Activated naive CD8-positive, alpha-beta T cell treated with anti-CD3 and anti-CD28 coated beads for 36 hours (primary cell): Measurements from ENCODE around the gene TACC2. TPM values are rescaled to one million over a fixed set of nuclear protein-coding genes. Genes with fewer than 3 reads are reported as not detected.

ENCODE experiments used
- DNase-seq: peaks from one replicate; pipeline ENCODE4 v3.0.0; 2021
- H3K27ac Mint-ChIP-seq: one replicate; pipeline ENCODE4 v1.8.0; 2022; ENCODE audit warnings: mild to moderate bottlenecking, moderate library complexity, mixed read lengths
- H3K27me3 Mint-ChIP-seq: one replicate; pipeline ENCODE4 v1.8.0; 2022; ENCODE audit warnings: mild to moderate bottlenecking, mixed read lengths
- H3K36me3 Mint-ChIP-seq: one replicate; pipeline ENCODE4 v1.8.0; 2021; ENCODE audit warnings: mild to moderate bottlenecking, mixed read lengths
- H3K4me1 Mint-ChIP-seq: one replicate; pipeline ENCODE4 v1.8.0; 2021; ENCODE audit warnings: mixed read lengths
- H3K4me3 Mint-ChIP-seq: one replicate; pipeline ENCODE4 v1.8.0; 2022; ENCODE audit warnings: mild to moderate bottlenecking, moderate library complexity, mixed read lengths
- H3K9me3 Mint-ChIP-seq: one replicate; pipeline ENCODE4 v1.8.0; 2022; ENCODE audit warnings: mixed read lengths
- total RNA-seq, 2 experiments: library from RNA; stranded (reverse); gene quantifications; one replicate each; pipeline ENCODE4 v1.2.3, GENCODE V29; 2021

Gene TACC2
- total RNA-seq, 2 experiments from 2014 or later = not detected

DNA sequence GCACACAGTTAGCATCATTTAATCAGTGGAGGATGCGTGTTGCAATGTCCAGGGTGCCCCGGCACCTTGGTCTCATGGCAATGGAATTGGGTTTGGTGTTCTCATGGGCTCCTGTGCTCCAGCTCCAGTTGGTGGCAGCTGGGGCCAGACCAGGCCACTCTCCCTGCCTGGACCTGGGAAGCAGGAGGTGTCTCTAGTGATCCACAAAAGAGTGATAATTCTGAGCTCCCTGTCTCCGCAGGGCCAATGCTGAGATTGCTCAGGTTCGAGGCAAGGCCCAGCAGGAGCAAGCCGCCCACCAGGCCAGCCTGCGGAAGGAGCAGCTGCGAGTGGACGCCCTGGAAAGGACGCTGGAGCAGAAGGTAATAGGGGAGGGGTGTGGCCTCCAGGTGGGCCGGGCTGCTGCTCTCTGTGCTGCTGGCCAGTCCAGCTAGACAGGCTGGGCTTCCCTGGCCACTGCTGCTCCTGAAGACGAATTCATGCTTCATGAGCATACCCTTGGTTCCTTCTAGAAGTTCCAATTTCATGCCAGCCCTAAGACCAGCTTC lies 260.4 kb downstream of the TACC2 start:
- no peak overlapping the region for H3K4me3 Mint-ChIP-seq
- no peaks in the 10 kb centered on the region for H3K36me3 Mint-ChIP-seq
- DNase-seq = no peak
- H3K27ac Mint-ChIP-seq = no peak overlapping the region
- peaks cover 6% of the 10 kb centered on the region for H3K27me3 Mint-ChIP-seq
- no peaks in the 10 kb centered on the region for H3K4me1 Mint-ChIP-seq
- no peaks in the 10 kb centered on the region for H3K9me3 Mint-ChIP-seq

DNA sequence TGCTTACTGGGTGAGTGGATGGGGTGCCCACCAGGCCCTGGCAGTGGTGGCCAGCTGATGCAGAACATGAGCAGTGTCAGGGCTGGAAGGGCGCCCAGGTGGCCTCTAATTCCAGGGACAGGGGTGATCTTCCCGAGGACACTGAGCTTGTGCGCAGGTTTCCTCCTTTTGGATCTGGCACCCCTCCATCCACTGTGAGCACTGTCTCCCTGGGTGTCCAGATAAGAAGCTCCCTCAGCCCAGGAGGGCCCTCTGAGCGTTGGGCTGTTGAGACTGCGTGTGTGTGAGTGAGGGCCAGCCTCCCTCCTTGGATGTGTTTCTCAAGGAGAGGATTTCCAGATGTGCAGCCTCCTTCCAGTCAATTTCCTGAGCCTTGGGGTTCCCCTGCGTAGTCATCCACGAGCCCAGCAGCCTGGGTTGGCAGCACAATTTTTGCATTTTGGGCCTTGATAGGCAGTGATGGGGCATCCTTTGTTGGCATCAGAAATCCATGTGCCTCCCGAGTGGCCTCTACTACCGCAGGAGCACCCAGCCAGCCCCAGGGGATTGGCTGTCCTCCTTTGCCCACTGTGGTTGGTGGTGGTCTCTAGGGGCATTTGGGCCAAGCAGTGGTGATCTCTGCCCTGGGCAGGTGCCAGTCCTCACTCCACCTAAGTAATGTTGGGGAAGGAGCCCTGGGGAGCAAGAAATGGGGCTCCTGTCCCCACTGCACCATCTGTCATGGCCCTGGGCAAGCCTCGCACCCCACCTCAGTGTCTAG lies 261.2 kb downstream of the TACC2 start:
- Mint-ChIP-seq H3K9me3 (no peaks in the 10 kb centered on the region), H3K4me1 (no peaks in the 10 kb centered on the region), H3K4me3 (no peak overlapping the region), H3K27ac (no peak overlapping the region), H3K36me3 (no peaks in the 10 kb centered on the region), H3K27me3 (peaks cover 6% of the 10 kb centered on the region)
- DNase-seq = no peak

DNA sequence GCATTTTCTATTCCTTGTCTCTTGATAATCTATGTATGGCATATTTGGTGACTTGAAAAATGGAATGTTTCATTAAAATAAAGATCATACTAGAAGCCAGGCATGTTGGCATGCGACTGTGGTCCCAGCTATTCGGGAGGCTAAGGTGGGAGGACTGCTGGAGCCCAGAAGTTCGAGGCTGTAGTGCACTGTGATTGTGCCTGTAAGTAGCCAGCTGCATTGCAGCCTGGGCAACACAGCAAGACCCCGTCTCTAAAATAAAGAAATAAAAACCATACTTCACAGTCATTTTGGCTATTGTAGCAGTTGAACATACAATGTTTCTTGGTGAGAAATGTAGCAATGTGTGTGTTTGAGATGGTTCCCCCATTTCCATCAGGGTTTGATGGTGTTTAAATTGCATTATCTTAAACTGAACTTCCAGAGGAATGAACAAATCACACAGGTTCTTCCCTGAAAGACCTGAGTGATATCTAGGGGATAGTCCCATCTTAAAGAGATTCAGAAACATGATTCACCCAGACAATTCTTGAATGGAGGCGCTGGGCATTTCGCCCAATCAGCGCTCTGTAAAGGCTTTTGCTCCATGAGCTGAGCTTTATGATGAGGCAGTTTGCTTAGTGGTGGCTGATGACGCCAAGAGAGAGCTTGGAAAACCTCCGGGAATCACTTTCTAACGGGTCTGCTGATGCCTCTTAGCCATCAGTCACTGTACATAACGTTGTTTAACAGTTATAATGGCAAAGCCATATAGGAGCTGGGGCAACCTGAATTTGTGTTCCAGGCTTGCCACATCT lies 262.7 kb downstream of the TACC2 start:
- no peak overlapping the region for H3K27ac Mint-ChIP-seq
- peaks cover 6% of the 10 kb centered on the region for H3K27me3 Mint-ChIP-seq
- no peaks in the 10 kb centered on the region for H3K36me3 Mint-ChIP-seq
- no peak overlapping the region for H3K4me3 Mint-ChIP-seq
- no peaks in the 10 kb centered on the region for H3K4me1 Mint-ChIP-seq
- H3K9me3 Mint-ChIP-seq = no peaks in the 10 kb centered on the region
- DNase-seq = no peak

DNA sequence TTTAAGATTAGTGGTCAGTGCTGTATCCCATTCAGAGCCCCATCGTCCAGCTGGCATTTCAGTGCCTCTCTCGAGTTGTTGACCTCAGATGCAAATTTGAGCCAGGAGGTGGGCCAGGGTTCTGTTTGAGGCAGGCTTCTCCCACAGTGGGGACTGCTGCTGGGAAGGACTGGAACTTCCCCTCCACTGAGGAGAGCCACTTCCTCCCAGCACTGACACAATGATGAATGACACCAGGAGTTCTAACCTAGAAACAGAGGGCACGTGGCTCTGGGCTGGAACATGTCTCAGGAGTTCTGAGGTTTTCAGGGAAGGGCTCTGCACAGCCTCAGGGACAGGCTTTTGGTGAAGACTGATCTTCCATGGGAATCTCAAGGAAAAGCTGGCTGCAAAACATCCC lies 263.8 kb downstream of the TACC2 start:
- Mint-ChIP-seq H3K4me3 (no peak overlapping the region), H3K27me3 (peaks cover 6% of the 10 kb centered on the region), H3K9me3 (no peaks in the 10 kb centered on the region), H3K27ac (no peak overlapping the region), H3K4me1 (no peaks in the 10 kb centered on the region), H3K36me3 (no peaks in the 10 kb centered on the region)
- DNase-seq = no peak

DNA sequence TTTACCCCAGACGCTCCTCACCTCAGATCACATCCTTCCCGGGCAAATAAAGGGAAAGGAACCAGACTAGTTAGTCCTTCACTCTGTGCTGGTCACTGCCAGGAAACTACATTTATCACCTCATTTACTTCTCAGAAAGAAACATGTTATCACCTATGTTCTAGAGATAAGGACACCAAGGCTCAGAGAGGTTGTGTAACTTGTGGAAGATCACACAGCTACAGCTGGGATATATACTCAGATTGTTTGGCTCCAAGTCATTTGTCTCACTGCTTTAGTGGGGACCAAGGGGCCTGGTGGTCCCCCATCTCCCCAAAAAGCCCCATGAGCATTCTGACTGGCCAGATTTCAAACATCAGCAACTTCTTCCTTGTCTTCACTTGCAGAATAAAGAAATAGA lies 264.6 kb downstream of the TACC2 start:
- H3K36me3 Mint-ChIP-seq = no peaks in the 10 kb centered on the region
- H3K4me1 Mint-ChIP-seq = no peaks in the 10 kb centered on the region
- H3K27ac Mint-ChIP-seq = no peak overlapping the region
- peaks cover 6% of the 10 kb centered on the region for H3K27me3 Mint-ChIP-seq
- no peak overlapping the region for H3K4me3 Mint-ChIP-seq
- no peak for DNase-seq
- H3K9me3 Mint-ChIP-seq = no peaks in the 10 kb centered on the region

DNA sequence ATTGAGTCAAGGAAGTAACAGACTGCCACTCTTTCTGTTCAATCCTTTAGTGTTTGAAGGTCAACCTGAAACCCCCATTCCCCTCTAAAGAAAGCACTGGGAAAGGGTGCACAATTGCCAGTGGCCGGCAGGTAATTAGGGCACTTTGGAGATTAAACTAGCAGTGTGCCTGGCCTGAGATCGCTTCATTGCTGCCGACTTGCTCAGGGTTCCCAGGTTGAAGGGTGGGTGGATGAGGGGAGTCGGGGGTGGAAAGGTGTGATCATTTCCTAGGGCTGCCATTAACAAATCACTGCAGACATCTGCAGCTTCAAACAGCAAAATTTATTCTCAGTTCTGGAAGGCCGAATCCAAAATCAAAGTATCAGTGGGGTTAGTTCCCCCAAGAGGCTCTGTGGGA lies 265.9 kb downstream of the TACC2 start:
- peaks cover 2% of the 10 kb centered on the region for H3K4me1 Mint-ChIP-seq
- no peak overlapping the region for H3K4me3 Mint-ChIP-seq

DNA sequence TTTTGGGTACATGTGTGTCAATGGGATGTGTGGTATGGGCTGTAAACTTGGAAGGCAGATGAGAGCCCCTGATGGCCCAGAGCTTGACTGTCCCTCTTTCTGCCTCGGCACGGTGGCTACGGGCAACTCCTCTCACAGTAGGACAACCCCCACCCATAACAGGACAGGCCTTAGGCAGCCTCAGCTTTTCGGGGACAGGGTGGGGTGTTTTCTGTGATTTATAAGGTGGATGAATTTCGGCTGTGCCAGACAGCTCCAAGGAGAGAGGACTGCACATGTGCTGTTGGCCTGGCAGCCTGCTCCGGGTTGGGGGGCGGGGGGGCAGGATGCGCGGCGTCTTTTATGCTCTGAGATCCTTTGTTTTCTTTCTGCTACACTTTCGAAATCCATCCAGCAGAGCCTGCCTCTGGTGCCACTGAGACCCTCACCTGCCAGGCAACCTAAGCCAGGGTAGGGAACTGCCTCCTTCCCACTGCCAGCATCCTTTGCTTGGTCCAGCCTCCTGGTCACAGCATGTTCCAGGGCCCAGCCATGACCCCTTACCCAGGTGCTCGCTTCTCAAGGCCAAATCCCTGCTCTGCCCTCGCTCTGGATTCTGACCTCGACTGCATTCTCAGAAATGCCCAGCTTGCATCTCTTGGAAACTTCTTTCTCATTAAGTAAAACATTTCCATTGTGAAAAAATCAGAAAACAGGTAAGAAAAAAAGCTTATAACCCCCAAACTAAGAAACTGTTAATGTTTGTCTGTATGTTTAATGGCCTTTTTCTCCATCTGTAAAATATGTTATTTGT lies 266.7 kb downstream of the TACC2 start:
- no peak for DNase-seq
- no peak overlapping the region for H3K4me3 Mint-ChIP-seq
- H3K27ac Mint-ChIP-seq = no peak overlapping the region
- no peaks in the 10 kb centered on the region for H3K36me3 Mint-ChIP-seq
- no peaks in the 10 kb centered on the region for H3K9me3 Mint-ChIP-seq
- peaks cover 12% of the 10 kb centered on the region for H3K27me3 Mint-ChIP-seq
- H3K4me1 Mint-ChIP-seq = peaks cover 2% of the 10 kb centered on the region

More for the DNA sequence above, 265.9 kb downstream of the TACC2 start:
- no peak for DNase-seq
- Mint-ChIP-seq H3K9me3 (no peaks in the 10 kb centered on the region), H3K27me3 (peaks cover 10% of the 10 kb centered on the region), H3K36me3 (no peaks in the 10 kb centered on the region), H3K27ac (no peak overlapping the region)

GRCh38 chr10:122257041-122257440 lies 268.1 kb downstream of the TACC2 start:
- DNase-seq = no peak
- Mint-ChIP-seq H3K4me3 (no peak overlapping the region), H3K36me3 (no peaks in the 10 kb centered on the region)

DNA sequence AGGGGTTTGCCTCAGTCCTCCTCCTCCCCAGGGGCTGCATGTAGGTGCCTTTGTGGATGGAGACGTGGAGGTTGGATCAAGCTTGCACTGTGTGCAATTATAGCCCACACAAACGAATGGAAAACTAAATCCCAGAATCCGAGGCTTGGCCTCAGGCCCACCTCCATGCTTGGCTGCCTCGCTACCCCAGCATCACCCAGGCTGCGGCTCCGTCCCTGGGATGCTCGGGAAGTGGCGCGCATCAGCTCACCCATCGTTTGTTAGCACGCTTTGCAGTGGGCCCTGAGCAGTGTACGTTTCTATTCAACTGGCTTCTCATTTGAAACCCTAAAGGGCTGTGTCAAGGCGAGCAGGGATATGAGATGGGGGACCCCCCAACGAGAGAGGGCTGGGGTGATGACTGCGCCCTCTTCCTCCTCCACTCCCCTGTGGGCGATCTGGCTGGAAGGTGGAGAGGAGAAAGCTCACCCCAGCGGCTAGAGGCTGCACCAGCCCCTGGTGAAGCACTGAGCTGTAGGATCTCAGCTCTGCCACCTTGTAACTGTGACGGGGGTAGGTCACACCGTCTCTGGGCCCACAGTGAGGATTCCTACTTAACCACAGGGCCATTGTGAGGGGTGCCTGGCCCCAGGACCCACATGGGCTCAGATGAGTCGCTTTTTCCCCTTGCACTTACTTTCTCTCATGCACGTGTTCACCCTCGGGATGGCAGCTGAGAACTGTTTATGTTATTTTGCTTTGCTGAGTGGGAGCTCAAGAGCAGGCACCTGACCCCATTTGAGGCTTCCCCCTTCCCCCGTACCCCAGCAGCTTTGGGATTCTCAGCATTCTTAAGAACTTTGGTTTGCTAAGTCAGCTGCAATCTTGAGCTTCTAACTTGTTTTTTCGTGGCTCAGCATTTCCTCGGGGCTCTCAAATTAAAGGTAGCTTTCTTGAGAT lies 269.4 kb downstream of the TACC2 start:
- Mint-ChIP-seq H3K27ac (no peak overlapping the region), H3K9me3 (peaks cover 11% of the 10 kb centered on the region), H3K4me1 (peaks cover 2% of the 10 kb centered on the region), H3K4me3 (no peak overlapping the region), H3K27me3 (peaks cover 14% of the 10 kb centered on the region), H3K36me3 (no peaks in the 10 kb centered on the region)
- no peak for DNase-seq

More at GRCh38 chr10:122257041-122257440, 268.1 kb downstream of the TACC2 start:
- H3K27ac Mint-ChIP-seq = no peak overlapping the region
- H3K27me3 Mint-ChIP-seq = peaks cover 15% of the 10 kb centered on the region
- H3K4me1 Mint-ChIP-seq = peaks cover 2% of the 10 kb centered on the region
- H3K9me3 Mint-ChIP-seq = peaks cover 6% of the 10 kb centered on the region

- H3K4me1 Mint-ChIP-seq = peaks cover 2% of the 10 kb centered on the region
- H3K27ac Mint-ChIP-seq = no peak overlapping the region
- H3K9me3 Mint-ChIP-seq = peaks cover 14% of the 10 kb centered on the region
- DNase-seq = no peak
- peaks cover 9% of the 10 kb centered on the region for H3K27me3 Mint-ChIP-seq
- no peaks in the 10 kb centered on the region for H3K36me3 Mint-ChIP-seq
- H3K4me3 Mint-ChIP-seq = no peak overlapping the region
Observed at GRCh38 chr10:122259075-122259466, 270.1 kb downstream of the TACC2 start.

GRCh38 chr10:122261584-122261983 lies 272.6 kb downstream of the TACC2 start:
- no peak for DNase-seq
- peaks cover 18% of the 10 kb centered on the region for H3K9me3 Mint-ChIP-seq
- no peak overlapping the region for H3K27ac Mint-ChIP-seq
- peaks cover 2% of the 10 kb centered on the region for H3K4me1 Mint-ChIP-seq
- no peaks in the 10 kb centered on the region for H3K36me3 Mint-ChIP-seq
- H3K27me3 Mint-ChIP-seq = peaks cover 30% of the 10 kb centered on the region
- H3K4me3 Mint-ChIP-seq = no peak overlapping the region

- DNase-seq = no peak
- no peak overlapping the region for H3K4me3 Mint-ChIP-seq
- H3K27me3 Mint-ChIP-seq = peaks cover 43% of the 10 kb centered on the region
Observed at GRCh38 chr10:122263971-122264370, 275.0 kb downstream of the TACC2 start.

GRCh38 chr10:122264436-122264835 lies 275.5 kb downstream of the TACC2 start:
- H3K4me1 Mint-ChIP-seq = no peaks in the 10 kb centered on the region

More at GRCh38 chr10:122263971-122264370, 275.0 kb downstream of the TACC2 start:
- H3K9me3 Mint-ChIP-seq = peaks cover 18% of the 10 kb centered on the region
- no peak overlapping the region for H3K27ac Mint-ChIP-seq
- no peaks in the 10 kb centered on the region for H3K4me1 Mint-ChIP-seq
- no peaks in the 10 kb centered on the region for H3K36me3 Mint-ChIP-seq

DNA sequence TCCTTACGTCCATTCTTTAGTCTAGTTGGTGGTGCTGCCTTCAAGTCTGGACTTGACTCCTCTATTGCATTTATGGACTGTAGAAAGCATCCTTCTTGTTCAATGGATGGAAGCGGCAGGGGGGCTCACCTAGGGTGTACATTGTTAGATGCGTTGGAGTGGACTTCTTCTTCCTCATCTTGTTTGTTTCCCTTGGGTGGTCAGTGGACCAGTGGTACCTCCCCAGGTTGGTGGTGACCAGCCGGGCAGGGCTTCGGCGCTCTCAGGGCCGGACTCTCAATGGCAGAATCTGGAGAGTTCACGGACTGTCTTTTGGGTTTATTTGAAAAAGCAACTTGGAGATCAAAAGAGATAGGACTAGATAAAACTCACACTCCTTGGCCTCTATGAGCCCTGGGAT lies 276.0 kb downstream of the TACC2 start:
- Mint-ChIP-seq H3K4me1 (no peaks in the 10 kb centered on the region), H3K27ac (no peak overlapping the region), H3K4me3 (no peak overlapping the region), H3K9me3 (peaks cover 18% of the 10 kb centered on the region), H3K27me3 (peaks cover 43% of the 10 kb centered on the region), H3K36me3 (no peaks in the 10 kb centered on the region)
- no peak for DNase-seq

More at GRCh38 chr10:122264436-122264835, 275.5 kb downstream of the TACC2 start:
- H3K27ac Mint-ChIP-seq = no peak overlapping the region
- no peak overlapping the region for H3K4me3 Mint-ChIP-seq
- peaks cover 18% of the 10 kb centered on the region for H3K9me3 Mint-ChIP-seq
- no peak for DNase-seq
- no peaks in the 10 kb centered on the region for H3K36me3 Mint-ChIP-seq
- peaks cover 44% of the 10 kb centered on the region for H3K27me3 Mint-ChIP-seq
